ENCODE data around the gene STK32C. TPM values are rescaled to one million over a fixed set of nuclear protein-coding genes. Genes with fewer than 3 reads are reported as not detected.
A peak's percentile ranks its signal among the peaks of the same experiment; 100 is the strongest.

Gene STK32C
- total RNA-seq, 1 donor from 2014 or later: 15.2 TPM

GRCh38 chr10:132334631-132335188 is 27.0 kb upstream of the STK32C start:
- H3K4me1 Mint-ChIP-seq: peaks cover 39% of the 10 kb centered on the region
- intact Hi-C loops (cut with micrococcal nuclease): loop anchor here (5.0 kb wide), 3 partner anchors 102 to 203 kb away; partner anchors contain the start of genes DPYSL4 and INPP5A
- peaks cover 4% of the 10 kb centered on the region for H3K27me3 Mint-ChIP-seq

DNA sequence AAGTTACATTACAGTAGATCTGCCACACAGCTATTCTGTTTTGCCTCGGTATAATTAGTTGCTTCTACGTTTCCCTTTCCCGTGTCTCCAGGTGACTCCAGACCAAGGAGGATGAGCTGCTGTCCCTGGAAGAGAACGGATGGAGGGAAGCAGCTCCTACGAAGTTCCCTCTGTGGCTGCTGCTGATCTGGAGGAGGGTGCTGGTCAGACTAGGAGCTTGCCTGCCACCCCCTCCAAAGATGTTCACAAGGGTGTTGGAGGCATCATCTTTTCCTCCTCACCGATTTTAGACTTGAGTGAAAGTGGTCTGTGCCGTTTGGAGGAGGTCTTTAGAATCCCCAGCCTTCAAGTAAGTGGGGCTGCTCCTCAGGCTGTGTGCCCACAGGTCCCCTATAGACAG is 25.6 kb upstream of the STK32C start:
- H3K27me3 Mint-ChIP-seq: peaks cover 4% of the 10 kb centered on the region
- no peak for DNase-seq
- H3K27ac Mint-ChIP-seq: peak overlapping the region; percentile 77
- intact Hi-C loops (cut with micrococcal nuclease): loop anchor here (2.0 to 5.0 kb wide), 4 partner anchors 101 to 204 kb away; partner anchors contain the start of genes DPYSL4 and INPP5A
- peaks cover 21% of the 10 kb centered on the region for H3K36me3 Mint-ChIP-seq (ENCODE audit: low read depth)
- peaks cover 49% of the 10 kb centered on the region for H3K4me1 Mint-ChIP-seq
- H3K9me3 Mint-ChIP-seq: no peaks in the 10 kb centered on the region
- peak overlapping the region; percentile 88 for H3K4me3 Mint-ChIP-seq

More at GRCh38 chr10:132334631-132335188, 27.0 kb upstream of the STK32C start:
- Mint-ChIP-seq H3K9me3 (no peaks in the 10 kb centered on the region), H3K27ac (no peak overlapping the region), H3K4me3 (no peak overlapping the region), H3K36me3 (ENCODE audit: low read depth) (peaks cover 13% of the 10 kb centered on the region)
- DNase-seq: no peak

DNA sequence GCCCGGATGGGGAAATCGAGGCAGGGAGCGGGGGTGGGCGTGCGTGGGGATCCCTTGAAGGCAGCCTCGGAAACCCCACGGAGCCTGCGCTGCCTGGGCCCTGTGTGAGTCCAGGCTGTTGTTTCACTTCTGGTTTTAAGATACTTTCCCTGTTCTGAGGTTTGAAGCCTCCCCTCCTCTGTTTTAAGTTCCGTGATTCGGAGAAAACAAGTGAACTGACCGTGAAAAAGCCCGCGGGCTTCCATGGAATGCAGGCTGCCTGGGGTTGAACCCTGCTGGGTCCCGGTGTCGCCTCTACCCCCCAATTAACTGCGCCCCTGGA is 24.6 kb upstream of the STK32C start:
- H3K36me3 Mint-ChIP-seq (ENCODE audit: low read depth): peaks cover 24% of the 10 kb centered on the region
- intact Hi-C loops (cut with micrococcal nuclease): loop anchor here (1.0 to 5.0 kb wide), 5 partner anchors 24 to 205 kb away; partner anchors contain the start of genes DPYSL4 and INPP5A
- peak overlapping the region; percentile 96 for H3K27ac Mint-ChIP-seq
- peaks cover 50% of the 10 kb centered on the region for H3K4me1 Mint-ChIP-seq
- no peaks in the 10 kb centered on the region for H3K9me3 Mint-ChIP-seq
- DNase-seq: no peak
- H3K27me3 Mint-ChIP-seq: peaks cover 4% of the 10 kb centered on the region
- peak overlapping the region; percentile 88 for H3K4me3 Mint-ChIP-seq

DNA sequence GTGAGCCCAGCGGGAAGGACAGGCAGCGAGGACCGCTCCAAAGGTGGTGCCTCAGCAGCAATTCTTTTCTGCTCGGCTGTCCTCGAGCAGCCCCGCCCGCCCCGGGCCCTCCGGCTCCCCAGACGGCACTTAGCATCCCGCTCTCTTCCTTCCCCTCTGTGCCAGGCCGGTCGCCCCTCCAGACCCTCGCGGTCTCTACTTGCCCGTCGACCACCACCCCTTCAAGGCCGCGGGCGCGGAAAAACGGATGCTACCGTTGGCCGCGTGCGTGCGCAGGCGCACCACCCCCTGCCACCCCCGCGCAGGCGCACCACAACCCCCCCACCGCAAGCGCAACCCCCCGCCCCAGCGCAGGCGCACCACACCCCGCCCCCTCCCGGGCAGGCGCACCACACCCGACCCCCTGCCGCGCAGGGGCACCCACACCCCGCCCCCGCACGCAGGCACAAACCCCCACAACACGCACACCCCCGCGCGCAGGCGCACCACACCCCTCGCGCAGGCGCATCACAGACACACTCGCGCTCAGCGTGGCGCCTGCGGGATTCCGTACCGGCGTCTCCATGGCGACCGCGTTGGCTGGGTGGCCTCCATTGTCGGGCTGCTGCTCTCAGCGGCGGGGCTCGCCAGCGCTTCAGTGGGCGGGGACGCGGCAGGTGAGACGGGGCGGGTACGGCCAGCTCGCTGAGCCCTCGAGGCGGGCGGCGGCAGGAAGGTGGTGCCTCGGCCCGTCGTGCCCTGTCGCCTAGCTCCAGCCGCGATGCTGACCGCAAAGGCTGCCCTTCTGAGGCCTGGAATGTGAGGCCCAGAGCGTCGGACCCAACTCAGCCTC is 24.1 kb upstream of the STK32C start, which contains the start of gene LRRC27:
LRRC27 (plus strand) TSS at position 593 of the 832 bp plus-strand sequence. CDS start 1,332 bp downstream, outside the sequence.
- Mint-ChIP-seq H3K4me3 (peak within 1 kb of the TSS; percentile 88), H3K27ac (peak within 1 kb of the TSS; percentile 96), H3K9me3 (no peaks in the 10 kb centered on the region), H3K36me3 (ENCODE audit: low read depth) (peaks cover 28% of the 10 kb centered on the region), H3K4me1 (peaks cover 50% of the 10 kb centered on the region), H3K27me3 (peaks cover 4% of the 10 kb centered on the region)
- peak; percentile 100 for DNase-seq
- intact Hi-C loops (cut with micrococcal nuclease): loop anchor here (1.0 to 5.0 kb wide), 5 partner anchors 24 to 205 kb away; partner anchors contain the start of genes DPYSL4 and INPP5A

DNA sequence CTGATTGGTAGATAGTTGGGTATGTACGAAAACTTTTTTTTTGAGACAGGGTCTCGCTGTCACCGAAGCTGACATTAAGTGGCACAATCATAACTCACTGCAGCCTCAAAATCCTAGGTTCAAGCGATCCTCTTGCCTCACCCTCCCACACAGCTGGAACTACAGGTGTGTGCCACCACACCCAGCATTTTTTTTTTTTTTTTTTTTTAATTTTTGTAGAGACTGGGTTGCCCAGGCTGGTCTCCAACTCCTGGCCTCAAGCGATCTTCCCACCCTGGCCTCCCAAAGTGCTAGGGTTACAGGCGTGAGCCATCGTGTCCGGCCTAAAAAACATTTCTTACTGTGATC is 22.7 kb upstream of the STK32C start:
- Mint-ChIP-seq H3K27me3 (peaks cover 4% of the 10 kb centered on the region), H3K9me3 (no peaks in the 10 kb centered on the region), H3K27ac (peak overlapping the region; percentile 96), H3K4me3 (peak overlapping the region; percentile 88), H3K36me3 (ENCODE audit: low read depth) (peaks cover 40% of the 10 kb centered on the region), H3K4me1 (peaks cover 55% of the 10 kb centered on the region)
- intact Hi-C loops (cut with micrococcal nuclease): loop anchor here (5.0 kb wide), 3 partner anchors 98 to 207 kb away; partner anchors contain the start of genes DPYSL4 and INPP5A
- no peak for DNase-seq

- H3K27ac Mint-ChIP-seq: peak overlapping the region; percentile 82
- intact Hi-C loops (cut with micrococcal nuclease): loop anchor here (1.0 to 5.0 kb wide), 4 partner anchors 10 to 207 kb away; partner anchors contain the start of genes DPYSL4 and INPP5A
- H3K4me3 Mint-ChIP-seq: peak overlapping the region; percentile 88
- no peaks in the 10 kb centered on the region for H3K9me3 Mint-ChIP-seq
- peaks cover 4% of the 10 kb centered on the region for H3K27me3 Mint-ChIP-seq
- H3K36me3 Mint-ChIP-seq (ENCODE audit: low read depth): peaks cover 44% of the 10 kb centered on the region
- H3K4me1 Mint-ChIP-seq: peaks cover 58% of the 10 kb centered on the region
- peak; percentile 78 for DNase-seq
Measured at GRCh38 chr10:132329565-132330485, 22.1 kb upstream of the STK32C start.

GRCh38 chr10:132328738-132329137 is 21.0 kb upstream of the STK32C start:
- DNase-seq: no peak
- no peaks in the 10 kb centered on the region for H3K9me3 Mint-ChIP-seq
- intact Hi-C loops (cut with micrococcal nuclease): loop anchor here (1.0 kb wide), 1 partner anchor 8 kb away; no protein-coding TSS in a partner anchor
- no peak overlapping the region for H3K27ac Mint-ChIP-seq
- H3K4me3 Mint-ChIP-seq: peak overlapping the region; percentile 12
- H3K36me3 Mint-ChIP-seq (ENCODE audit: low read depth): peaks cover 50% of the 10 kb centered on the region
- peaks cover 4% of the 10 kb centered on the region for H3K27me3 Mint-ChIP-seq
- H3K4me1 Mint-ChIP-seq: peaks cover 61% of the 10 kb centered on the region

DNA sequence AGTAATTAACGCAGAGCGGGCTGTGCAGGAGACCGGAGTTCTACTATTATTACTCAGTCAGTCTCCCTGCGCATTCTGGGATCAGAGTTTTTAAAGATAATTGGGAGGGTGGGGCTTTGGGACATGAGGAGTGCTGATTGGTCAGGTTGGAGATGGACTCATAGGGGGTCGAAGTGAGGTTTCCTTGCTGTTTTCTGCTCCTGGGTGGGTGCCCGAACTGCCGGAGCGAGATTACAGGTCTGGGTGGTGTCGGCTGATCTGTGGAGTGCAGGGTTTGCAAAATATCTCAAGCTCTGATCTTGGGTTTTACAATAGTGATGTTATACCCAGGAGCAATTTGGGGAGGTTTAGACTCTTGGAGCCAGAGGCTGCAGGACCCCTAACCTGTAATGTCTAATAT is 20.4 kb upstream of the STK32C start:
- H3K36me3 Mint-ChIP-seq (ENCODE audit: low read depth): peaks cover 54% of the 10 kb centered on the region
- H3K27me3 Mint-ChIP-seq: peaks cover 2% of the 10 kb centered on the region
- H3K4me1 Mint-ChIP-seq: peaks cover 55% of the 10 kb centered on the region
- no peak for DNase-seq
- H3K4me3 Mint-ChIP-seq: no peak overlapping the region
- intact Hi-C loops (cut with micrococcal nuclease): no loop called here
- no peak overlapping the region for H3K27ac Mint-ChIP-seq
- H3K9me3 Mint-ChIP-seq: no peaks in the 10 kb centered on the region

GRCh38 chr10:132326925-132327324 is 19.2 kb upstream of the STK32C start:
- H3K9me3 Mint-ChIP-seq: no peaks in the 10 kb centered on the region
- H3K4me3 Mint-ChIP-seq: peak overlapping the region; percentile 42
- H3K36me3 Mint-ChIP-seq (ENCODE audit: low read depth): peaks cover 53% of the 10 kb centered on the region
- H3K4me1 Mint-ChIP-seq: peaks cover 47% of the 10 kb centered on the region
- DNase-seq: no peak
- intact Hi-C loops (cut with micrococcal nuclease): no loop called here
- H3K27ac Mint-ChIP-seq: peak overlapping the region; percentile 79
- H3K27me3 Mint-ChIP-seq: peaks cover 1% of the 10 kb centered on the region

DNA sequence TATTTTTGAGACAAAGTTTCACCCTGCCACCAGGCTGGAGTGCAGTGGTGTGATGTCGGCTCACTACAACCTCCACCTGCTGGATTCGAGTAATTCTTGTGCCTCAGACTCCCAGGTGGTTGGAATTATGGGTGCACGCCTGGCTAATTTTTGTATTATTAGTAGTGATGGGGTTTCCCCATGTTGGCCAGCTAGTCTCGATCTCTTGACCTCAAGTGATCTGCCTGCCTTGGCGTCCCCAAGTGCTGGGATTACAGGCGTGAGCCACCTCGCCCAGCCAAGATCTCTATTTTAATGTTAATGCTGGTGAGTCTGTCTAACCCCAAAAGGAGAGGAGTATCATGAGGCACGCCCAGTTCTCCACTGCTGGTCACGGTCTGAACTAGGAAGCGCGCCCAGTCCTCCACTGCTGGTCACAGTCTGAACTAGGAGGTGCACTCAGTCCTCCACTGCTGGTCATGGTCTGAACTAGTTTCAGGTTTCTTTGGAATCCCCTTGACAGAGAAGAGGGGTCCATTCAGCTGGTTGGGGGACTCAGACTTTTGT is 18.7 kb upstream of the STK32C start:
- peaks cover 46% of the 10 kb centered on the region for H3K4me1 Mint-ChIP-seq
- no peak overlapping the region for H3K4me3 Mint-ChIP-seq
- H3K27me3 Mint-ChIP-seq: no peaks in the 10 kb centered on the region
- no peaks in the 10 kb centered on the region for H3K9me3 Mint-ChIP-seq
- peak overlapping the region; percentile 79 for H3K27ac Mint-ChIP-seq
- H3K36me3 Mint-ChIP-seq (ENCODE audit: low read depth): peaks cover 50% of the 10 kb centered on the region
- intact Hi-C loops (cut with micrococcal nuclease): no loop called here
- DNase-seq: no peak

GRCh38 chr10:132324186-132324585 is 16.4 kb upstream of the STK32C start:
- peaks cover 38% of the 10 kb centered on the region for H3K36me3 Mint-ChIP-seq (ENCODE audit: low read depth)
- H3K9me3 Mint-ChIP-seq: no peaks in the 10 kb centered on the region
- no peak overlapping the region for H3K4me3 Mint-ChIP-seq
- H3K27ac Mint-ChIP-seq: no peak overlapping the region
- no peaks in the 10 kb centered on the region for H3K27me3 Mint-ChIP-seq
- intact Hi-C loops (cut with micrococcal nuclease): no loop called here
- no peak for DNase-seq
- peaks cover 41% of the 10 kb centered on the region for H3K4me1 Mint-ChIP-seq

- intact Hi-C loops (cut with micrococcal nuclease): no loop called here
- Mint-ChIP-seq H3K27ac (no peak overlapping the region), H3K4me3 (no peak overlapping the region), H3K4me1 (peaks cover 33% of the 10 kb centered on the region), H3K27me3 (no peaks in the 10 kb centered on the region), H3K36me3 (ENCODE audit: low read depth) (peaks cover 32% of the 10 kb centered on the region), H3K9me3 (no peaks in the 10 kb centered on the region)
- no peak for DNase-seq
Measured at GRCh38 chr10:132322586-132323048, 14.9 kb upstream of the STK32C start.

DNA sequence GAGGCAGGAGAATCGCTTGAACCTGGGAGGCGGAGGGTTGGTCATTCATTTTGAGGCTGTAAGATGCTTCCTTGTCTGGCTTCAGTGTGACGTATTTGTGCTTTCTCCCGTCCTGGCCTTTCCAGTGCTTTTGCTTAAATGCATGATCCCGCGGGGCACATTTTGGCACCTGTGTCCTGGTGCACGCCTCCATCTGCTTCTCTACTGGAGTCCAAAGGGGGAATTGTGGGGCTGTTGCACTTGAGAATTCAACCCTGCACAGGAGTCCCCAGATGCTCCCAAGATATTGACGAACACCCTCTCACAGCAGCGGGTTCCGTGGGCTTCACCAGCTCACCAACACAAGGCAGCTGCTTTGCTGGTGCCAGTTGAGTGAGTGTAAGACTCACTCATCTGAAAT is 14.0 kb upstream of the STK32C start:
- Mint-ChIP-seq H3K4me1 (peaks cover 28% of the 10 kb centered on the region), H3K27ac (no peak overlapping the region), H3K9me3 (no peaks in the 10 kb centered on the region), H3K4me3 (no peak overlapping the region), H3K36me3 (ENCODE audit: low read depth) (peaks cover 26% of the 10 kb centered on the region), H3K27me3 (peaks cover 3% of the 10 kb centered on the region)
- intact Hi-C loops (cut with micrococcal nuclease): no loop called here
- DNase-seq: no peak

Measured in activated CD4-positive, alpha-beta T cell treated with anti-CD3 and anti-CD28 coated beads, Interleukin-2, amount 10 ng/mL, durations not matched to agents 24 days and 14 days (primary cell).